Natural killer cell treated with Interleukin-12 subunit alpha and Interleukin-12 subunit beta and Interleukin-15 and Interleukin-18, amount 100 ng/mL, for 72 hours (primary cell): ENCODE results near the gene HEBP1. TPM values are rescaled to one million over a fixed set of nuclear protein-coding genes. Genes with fewer than 3 reads are reported as not detected.

Experiments used
- ATAC-seq, 2 donors: fragments of 150-1000 bp; cut with Tn5 transposase in 1 of 2; sonication (Bioruptor Pico), chemical (Tn5 transposase) in 1 of 2; 2 replicates each; pipeline ENCODE4 v1.10.0; 2021
- DNase-seq: peaks from one replicate; pipeline ENCODE4 v3.0.0; 2022; ENCODE audit warnings: low spot score
- H3K27ac Mint-ChIP-seq, 2 donors: 1 replicate in 1 of 2; 2 replicates in 1 of 2; pipeline ENCODE4 v1.8.0; 2022; ENCODE audit warnings: mixed read lengths in 2 of 2, mild to moderate bottlenecking in 1 of 2, moderate library complexity in 1 of 2
- H3K27me3 Mint-ChIP-seq, 2 donors: 1 replicate in 1 of 2; 2 replicates in 1 of 2; pipeline ENCODE4 v1.8.0; 2022; ENCODE audit warnings: mixed read lengths in 2 of 2
- H3K36me3 Mint-ChIP-seq: one replicate; pipeline ENCODE4 v1.8.0; 2022; ENCODE audit warnings: mixed read lengths
- H3K4me1 Mint-ChIP-seq, 2 donors: 1 replicate in 1 of 2; 2 replicates in 1 of 2; pipeline ENCODE4 v1.8.0; 2022; ENCODE audit warnings: low read depth in 2 of 2, mixed read lengths in 2 of 2, mild to moderate bottlenecking in 1 of 2
- H3K4me3 Mint-ChIP-seq: one replicate; pipeline ENCODE4 v1.8.0; 2022; ENCODE audit warnings: mixed read lengths
- H3K9me3 Mint-ChIP-seq: 2 replicates; pipeline ENCODE4 v1.8.0; 2022; ENCODE audit warnings: mixed read lengths
- total RNA-seq, 2 donors: library from RNA; stranded (reverse); gene quantifications; one replicate each; pipeline ENCODE4 v1.2.3, GENCODE V29; 2022

The HEBP1 gene
- total RNA-seq, 2 donors from 2014 or later, result 11.2 to 13.9 TPM

- ATAC-seq (no peak), DNase-seq (no peak)
- Mint-ChIP-seq H3K9me3 (no peaks in the 10 kb centered on the region), H3K4me3 (no peak overlapping the region), H3K27ac (no peak overlapping the region), H3K27me3 (peaks cover 8 to 12% of the 10 kb centered on the region in 2 donors), H3K4me1 (peaks cover 11 to 15% of the 10 kb centered on the region in 2 donors), H3K36me3 (no peaks in the 10 kb centered on the region)
Observed at GRCh38 chr12:13004986-13005385, 4.9 kb upstream of the HEBP1 start.

DNA sequence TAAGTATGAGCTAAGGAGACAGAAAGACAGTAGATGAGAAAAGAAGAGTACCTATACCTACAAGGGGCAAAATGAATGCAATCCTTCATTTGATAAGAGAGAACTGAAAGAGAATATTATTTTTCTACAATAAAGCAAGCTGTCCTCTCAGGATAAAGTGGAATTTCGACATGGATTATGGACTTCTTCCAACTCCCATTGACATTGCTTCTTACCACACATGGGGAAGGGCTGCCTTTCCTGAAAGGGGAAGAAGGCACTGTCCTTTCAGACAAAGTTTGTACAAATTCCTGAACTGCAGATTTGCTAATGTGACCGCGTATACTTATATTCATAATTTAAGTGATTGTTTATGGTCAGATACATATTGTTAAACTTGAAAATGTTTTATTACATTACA is 4.3 kb upstream of the HEBP1 start:
- peaks cover 14 to 22% of the 10 kb centered on the region in 2 donors for H3K4me1 Mint-ChIP-seq
- H3K4me3 Mint-ChIP-seq, result no peak overlapping the region
- H3K9me3 Mint-ChIP-seq, result no peaks in the 10 kb centered on the region
- peaks cover 8 to 12% of the 10 kb centered on the region in 2 donors for H3K27me3 Mint-ChIP-seq
- ATAC-seq (no peak), DNase-seq (no peak)
- H3K36me3 Mint-ChIP-seq, result no peaks in the 10 kb centered on the region
- H3K27ac Mint-ChIP-seq, result no peak overlapping the region

GRCh38 chr12:13002301-13003097 is 2.4 kb upstream of the HEBP1 start:
- peaks cover 23 to 33% of the 10 kb centered on the region in 2 donors for H3K4me1 Mint-ChIP-seq
- peaks cover 8 to 12% of the 10 kb centered on the region in 2 donors for H3K27me3 Mint-ChIP-seq
- ATAC-seq (no peak), DNase-seq (no peak)
- no peaks in the 10 kb centered on the region for H3K9me3 Mint-ChIP-seq
- H3K36me3 Mint-ChIP-seq, result no peaks in the 10 kb centered on the region
- peak overlapping the region; percentile 64 to 66 for H3K27ac Mint-ChIP-seq
- H3K4me3 Mint-ChIP-seq, result peak overlapping the region; percentile 91

GRCh38 chr12:13001775-13002040 is 1.6 kb upstream of the HEBP1 start:
- H3K36me3 Mint-ChIP-seq, result no peaks in the 10 kb centered on the region
- no peak for ATAC-seq
- peak overlapping the region; percentile 64 to 66 for H3K27ac Mint-ChIP-seq
- H3K9me3 Mint-ChIP-seq, result no peaks in the 10 kb centered on the region
- peaks cover 28 to 33% of the 10 kb centered on the region in 2 donors for H3K4me1 Mint-ChIP-seq
- DNase-seq, result no peak
- peak overlapping the region; percentile 91 for H3K4me3 Mint-ChIP-seq
- H3K27me3 Mint-ChIP-seq, result peaks cover 8 to 12% of the 10 kb centered on the region in 2 donors

- Mint-ChIP-seq H3K4me3 (peak overlapping the region; percentile 92), H3K36me3 (no peaks in the 10 kb centered on the region), H3K9me3 (no peaks in the 10 kb centered on the region), H3K27ac (peak overlapping the region; percentile 64 to 71), H3K4me1 (peaks cover 28 to 33% of the 10 kb centered on the region in 2 donors), H3K27me3 (peaks cover 8 to 12% of the 10 kb centered on the region in 2 donors)
- peak; percentile 2 to 41 for ATAC-seq
- peak; percentile 69 for DNase-seq
Observed at GRCh38 chr12:13000925-13001774, 1.1 kb upstream of the HEBP1 start.

DNA sequence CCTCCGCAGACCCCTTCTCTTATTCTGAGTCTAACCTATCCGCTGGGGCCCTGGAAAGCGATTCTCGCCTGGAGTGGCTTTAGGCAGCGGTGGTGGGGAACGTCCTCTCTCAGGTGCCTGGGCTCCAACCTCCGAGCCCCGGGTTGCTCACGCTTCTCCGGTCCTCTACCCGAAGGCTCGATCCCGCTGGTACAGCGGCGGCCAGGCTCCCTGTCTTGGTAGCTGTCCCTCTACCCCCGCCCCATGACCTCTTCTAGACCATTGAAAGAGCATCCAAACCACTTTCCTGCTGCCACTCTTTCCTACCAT is 505 bp upstream of the HEBP1 start:
- H3K4me3 Mint-ChIP-seq, result peak overlapping the region; percentile 92
- H3K36me3 Mint-ChIP-seq, result no peaks in the 10 kb centered on the region
- peak in 1 of 2 donors; percentile 50 for ATAC-seq
- peaks cover 28 to 33% of the 10 kb centered on the region in 2 donors for H3K4me1 Mint-ChIP-seq
- no peaks in the 10 kb centered on the region for H3K9me3 Mint-ChIP-seq
- H3K27me3 Mint-ChIP-seq, result peaks cover 8 to 11% of the 10 kb centered on the region in 2 donors
- H3K27ac Mint-ChIP-seq, result peak overlapping the region; percentile 62 to 71
- DNase-seq, result no peak

GRCh38 chr12:12999271-12999958 is 650 bp downstream of the HEBP1 start:
- Mint-ChIP-seq H3K36me3 (no peaks in the 10 kb centered on the region), H3K4me3 (peak overlapping the region; percentile 92), H3K4me1 (peaks cover 28 to 33% of the 10 kb centered on the region in 2 donors), H3K9me3 (no peaks in the 10 kb centered on the region), H3K27me3 (peaks cover under 1 to 6% of the 10 kb centered on the region in 2 donors), H3K27ac (no peak overlapping the region)
- ATAC-seq (no peak), DNase-seq (no peak)

GRCh38 chr12:12998248-12998647 is 1.8 kb downstream of the HEBP1 start:
- Mint-ChIP-seq H3K36me3 (no peaks in the 10 kb centered on the region), H3K27ac (no peak overlapping the region), H3K4me3 (no peak overlapping the region), H3K9me3 (no peaks in the 10 kb centered on the region), H3K4me1 (peaks cover 37 to 38% of the 10 kb centered on the region in 2 donors), H3K27me3 (peaks cover 0 to under 1% of the 10 kb centered on the region in 2 donors)
- no peak for DNase-seq
- ATAC-seq, result no peak

GRCh38 chr12:12997734-12998133 is 2.3 kb downstream of the HEBP1 start:
- Mint-ChIP-seq H3K27ac (no peak overlapping the region), H3K4me3 (no peak overlapping the region), H3K4me1 (peaks cover 42 to 43% of the 10 kb centered on the region in 2 donors), H3K27me3 (no peaks in the 10 kb centered on the region), H3K9me3 (no peaks in the 10 kb centered on the region), H3K36me3 (no peaks in the 10 kb centered on the region)
- DNase-seq, result no peak
- no peak for ATAC-seq

DNA sequence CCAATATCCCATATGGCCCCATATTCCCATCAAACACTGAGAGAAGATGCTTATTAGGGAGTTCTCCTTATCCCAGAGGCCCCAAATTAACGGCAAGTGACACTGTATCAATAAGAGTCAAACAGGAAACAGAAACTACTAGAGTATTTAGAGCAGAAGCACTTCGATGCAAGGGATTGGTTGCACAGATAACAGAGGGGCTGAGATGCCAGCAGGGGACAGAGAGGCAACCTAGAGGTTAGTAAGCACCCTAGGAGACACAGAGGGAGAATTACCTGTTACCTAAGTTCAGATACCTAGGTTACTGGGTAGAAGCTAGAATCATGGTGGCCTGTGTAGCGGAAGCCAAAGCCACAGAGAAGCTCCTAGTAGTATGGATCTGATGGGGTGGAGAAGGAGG is 2.9 kb downstream of the HEBP1 start:
- no peak for ATAC-seq
- no peaks in the 10 kb centered on the region for H3K9me3 Mint-ChIP-seq
- no peaks in the 10 kb centered on the region for H3K27me3 Mint-ChIP-seq
- no peak overlapping the region for H3K27ac Mint-ChIP-seq
- no peak overlapping the region for H3K4me3 Mint-ChIP-seq
- H3K36me3 Mint-ChIP-seq, result no peaks in the 10 kb centered on the region
- DNase-seq, result no peak
- H3K4me1 Mint-ChIP-seq, result peaks cover 44 to 46% of the 10 kb centered on the region in 2 donors

GRCh38 chr12:12996209-12996608 is 3.9 kb downstream of the HEBP1 start:
- no peak overlapping the region for H3K4me3 Mint-ChIP-seq
- H3K27ac Mint-ChIP-seq, result no peak overlapping the region
- H3K9me3 Mint-ChIP-seq, result no peaks in the 10 kb centered on the region
- DNase-seq (no peak), ATAC-seq (no peak)
- H3K4me1 Mint-ChIP-seq, result peaks cover 38 to 42% of the 10 kb centered on the region in 2 donors
- no peaks in the 10 kb centered on the region for H3K27me3 Mint-ChIP-seq
- H3K36me3 Mint-ChIP-seq, result no peaks in the 10 kb centered on the region

- Mint-ChIP-seq H3K36me3 (no peaks in the 10 kb centered on the region), H3K4me1 (peaks cover 31 to 38% of the 10 kb centered on the region in 2 donors), H3K27me3 (no peaks in the 10 kb centered on the region), H3K9me3 (no peaks in the 10 kb centered on the region), H3K27ac (no peak overlapping the region), H3K4me3 (no peak overlapping the region)
- ATAC-seq (no peak), DNase-seq (no peak)
Observed at GRCh38 chr12:12995088-12995487, 5.0 kb downstream of the HEBP1 start.

DNA sequence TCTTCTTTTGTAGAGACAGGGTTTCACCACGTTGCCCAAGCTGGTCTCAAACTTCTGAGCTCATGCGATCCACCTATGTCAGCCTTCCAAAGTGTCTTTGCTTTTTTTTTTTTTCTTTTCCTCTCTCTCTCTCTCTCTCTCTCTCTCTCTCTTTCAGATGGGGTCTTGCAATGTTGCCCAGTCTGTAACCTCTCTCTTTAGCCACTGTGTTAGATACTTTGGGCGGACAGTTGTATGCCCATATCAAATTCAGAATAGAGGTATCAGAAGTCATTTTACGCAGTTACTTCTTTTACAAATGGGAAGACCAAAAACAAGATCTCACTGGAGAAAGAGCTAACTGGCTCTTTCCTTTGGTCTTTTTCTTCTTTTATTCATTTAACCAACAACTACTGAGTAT is 6.7 kb downstream of the HEBP1 start:
- Mint-ChIP-seq H3K36me3 (no peaks in the 10 kb centered on the region), H3K27me3 (no peaks in the 10 kb centered on the region), H3K9me3 (no peaks in the 10 kb centered on the region), H3K27ac (peak overlapping the region; percentile 70 to 81), H3K4me3 (peak overlapping the region; percentile 67), H3K4me1 (peaks cover 18 to 31% of the 10 kb centered on the region in 2 donors)
- ATAC-seq (no peak), DNase-seq (no peak)
